Duodenal mucosa (tissue), 2 donors: ENCODE data around the gene KCTD1.

Experiments used
- H3K27ac ChIP-seq: one replicate; pipeline ENCODE4 v1.7.0; 2013; ENCODE audit warnings: low read depth, low read length
- H3K27me3 ChIP-seq, 2 donors: one replicate each; pipeline ENCODE4 v1.7.0; 2013; ENCODE audit warnings: low read length in 2 of 2, control low read depth in 1 of 2; ENCODE audit not compliant: insufficient read depth in 2 of 2, control insufficient read depth in 1 of 2
- H3K36me3 ChIP-seq, 2 donors: one replicate each; pipeline ENCODE4 v1.7.0; 2013; ENCODE audit warnings: low read length in 2 of 2, control low read depth in 1 of 2; ENCODE audit not compliant: insufficient read depth in 2 of 2, control insufficient read depth in 1 of 2
- H3K4me1 ChIP-seq, 2 donors: one replicate each; pipeline ENCODE4 v1.7.0; 2013; ENCODE audit warnings: low read length in 2 of 2, control low read depth in 1 of 2; ENCODE audit not compliant: insufficient read depth in 2 of 2, control insufficient read depth in 1 of 2
- H3K4me3 ChIP-seq, 2 donors: one replicate each; pipeline ENCODE4 v1.7.0; 2013; ENCODE audit warnings: low read length in 2 of 2, low read depth in 1 of 2
- H3K9ac ChIP-seq, 2 donors: one replicate each; pipeline ENCODE4 v1.7.0; 2013; ENCODE audit warnings: low read length in 2 of 2, low read depth in 1 of 2
- H3K9me3 ChIP-seq, 2 donors: one replicate each; pipeline ENCODE4 v1.7.0; 2013; ENCODE audit warnings: low read length in 2 of 2, control low read depth in 1 of 2; ENCODE audit not compliant: control insufficient read depth in 1 of 2

The KCTD1 gene

DNA sequence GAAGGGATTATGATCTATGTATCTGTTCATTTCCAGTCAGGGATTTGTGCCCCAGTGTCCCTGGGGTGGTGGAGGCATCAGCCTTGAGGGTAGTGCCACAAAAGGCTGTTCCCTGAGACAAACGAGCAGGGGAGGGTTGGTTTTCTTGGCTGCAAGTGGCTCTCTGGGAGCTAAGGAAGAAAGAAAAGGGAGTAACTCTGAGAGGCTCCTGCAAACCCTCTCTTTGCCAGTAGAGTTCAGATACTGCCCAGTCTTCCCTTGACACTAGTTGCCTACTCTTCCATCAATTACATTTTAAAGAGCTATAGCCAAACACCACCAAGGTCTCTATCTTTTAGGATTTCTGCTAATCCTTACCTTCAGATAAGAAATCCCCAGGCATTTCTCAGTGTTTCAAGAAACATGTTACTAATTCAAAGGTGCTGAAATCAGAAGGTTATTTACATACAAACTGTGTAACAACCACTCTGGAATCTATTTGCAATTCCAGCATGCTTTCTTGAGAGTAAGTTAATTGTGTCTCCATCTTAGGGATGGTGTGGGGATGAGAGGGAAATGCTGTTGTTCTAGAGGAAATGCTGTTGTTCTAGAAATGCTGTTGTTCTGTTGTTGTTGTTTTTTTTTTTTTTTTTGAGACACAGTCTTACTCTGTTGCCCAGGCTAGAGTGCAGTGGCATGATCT, 18.7 kb upstream of the KCTD1 start:
- Histone ChIP-seq H3K27me3 (no peaks in the 10 kb centered on the region), H3K27ac (no peak overlapping the region), H3K9ac (no peak overlapping the region), H3K9me3 (peaks cover 0 to 5% of the 10 kb centered on the region in 2 donors), H3K36me3 (no peaks in the 10 kb centered on the region), H3K4me3 (no peak overlapping the region), H3K4me1 (peaks cover 3 to 7% of the 10 kb centered on the region in 2 donors)

DNA sequence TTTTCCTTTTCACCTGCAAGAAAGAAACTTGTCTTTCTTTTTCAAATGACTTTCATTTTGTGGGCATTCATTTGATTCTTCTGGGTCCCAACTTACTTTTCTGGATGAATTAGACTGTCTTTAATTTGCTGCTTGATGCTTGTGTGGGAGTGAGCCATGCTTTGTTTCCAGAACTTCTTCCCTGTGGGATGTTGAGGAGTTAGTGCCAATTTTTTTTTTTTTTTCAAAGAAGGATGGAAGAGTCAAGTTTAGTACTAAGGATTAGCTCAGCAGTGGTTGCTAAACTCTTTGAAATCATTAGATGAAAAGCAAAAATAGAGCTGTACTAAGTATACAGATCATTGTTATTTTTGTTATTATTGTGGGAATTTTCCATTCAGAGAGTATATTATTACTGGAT, 17.2 kb upstream of the KCTD1 start:
- H3K4me3 ChIP-seq: no peak overlapping the region
- H3K9ac ChIP-seq: no peak overlapping the region
- H3K27me3 ChIP-seq: no peaks in the 10 kb centered on the region
- no peak overlapping the region for H3K27ac ChIP-seq
- H3K36me3 ChIP-seq: no peaks in the 10 kb centered on the region
- peaks cover 3 to 7% of the 10 kb centered on the region in 2 donors for H3K4me1 ChIP-seq
- peaks cover 0 to 5% of the 10 kb centered on the region in 2 donors for H3K9me3 ChIP-seq

GRCh38 chr18:26563024-26563423, 14.7 kb upstream of the KCTD1 start:
- H3K36me3 ChIP-seq: no peaks in the 10 kb centered on the region
- H3K27me3 ChIP-seq: no peaks in the 10 kb centered on the region
- H3K9me3 ChIP-seq: peaks cover 0 to 5% of the 10 kb centered on the region in 2 donors
- no peaks in the 10 kb centered on the region for H3K4me1 ChIP-seq
- no peak overlapping the region for H3K27ac ChIP-seq
- H3K9ac ChIP-seq: no peak overlapping the region
- no peak overlapping the region for H3K4me3 ChIP-seq

GRCh38 chr18:26562568-26562967, 14.2 kb upstream of the KCTD1 start:
- no peaks in the 10 kb centered on the region for H3K27me3 ChIP-seq
- no peak overlapping the region for H3K4me3 ChIP-seq
- no peaks in the 10 kb centered on the region for H3K4me1 ChIP-seq
- H3K27ac ChIP-seq: no peak overlapping the region
- peaks cover 0 to 5% of the 10 kb centered on the region in 2 donors for H3K9me3 ChIP-seq
- no peaks in the 10 kb centered on the region for H3K36me3 ChIP-seq
- no peak overlapping the region for H3K9ac ChIP-seq

- no peak overlapping the region for H3K4me3 ChIP-seq
- no peak overlapping the region for H3K9ac ChIP-seq
- no peaks in the 10 kb centered on the region for H3K4me1 ChIP-seq
- H3K9me3 ChIP-seq: peaks cover 0 to 5% of the 10 kb centered on the region in 2 donors
- no peaks in the 10 kb centered on the region for H3K27me3 ChIP-seq
- no peak overlapping the region for H3K27ac ChIP-seq
- H3K36me3 ChIP-seq: no peaks in the 10 kb centered on the region
Measured at GRCh38 chr18:26561769-26562168, 13.4 kb upstream of the KCTD1 start.

DNA sequence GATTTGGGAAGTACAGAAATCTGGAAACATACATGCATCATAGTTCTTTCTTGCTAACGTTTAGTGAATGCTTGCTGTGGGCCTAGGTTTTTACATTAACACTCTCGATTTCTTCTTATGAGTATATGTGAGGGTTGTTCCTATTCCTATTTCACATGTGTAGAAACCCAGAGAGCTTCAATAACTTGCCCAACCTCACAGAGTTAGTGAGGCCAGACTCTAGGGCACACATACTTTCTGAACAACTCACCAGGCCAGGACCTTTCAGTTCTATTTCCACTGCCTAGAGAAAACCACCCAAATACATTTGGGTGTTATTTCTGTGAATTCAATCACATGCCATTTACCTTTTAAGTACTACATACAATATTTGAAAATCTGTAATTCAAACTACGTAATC, 8.2 kb upstream of the KCTD1 start:
- Histone ChIP-seq H3K9me3 (no peaks in the 10 kb centered on the region), H3K4me1 (no peaks in the 10 kb centered on the region), H3K4me3 (no peak overlapping the region), H3K27ac (no peak overlapping the region), H3K36me3 (no peaks in the 10 kb centered on the region), H3K27me3 (peaks cover 16 to 19% of the 10 kb centered on the region in 2 donors), H3K9ac (no peak overlapping the region)

DNA sequence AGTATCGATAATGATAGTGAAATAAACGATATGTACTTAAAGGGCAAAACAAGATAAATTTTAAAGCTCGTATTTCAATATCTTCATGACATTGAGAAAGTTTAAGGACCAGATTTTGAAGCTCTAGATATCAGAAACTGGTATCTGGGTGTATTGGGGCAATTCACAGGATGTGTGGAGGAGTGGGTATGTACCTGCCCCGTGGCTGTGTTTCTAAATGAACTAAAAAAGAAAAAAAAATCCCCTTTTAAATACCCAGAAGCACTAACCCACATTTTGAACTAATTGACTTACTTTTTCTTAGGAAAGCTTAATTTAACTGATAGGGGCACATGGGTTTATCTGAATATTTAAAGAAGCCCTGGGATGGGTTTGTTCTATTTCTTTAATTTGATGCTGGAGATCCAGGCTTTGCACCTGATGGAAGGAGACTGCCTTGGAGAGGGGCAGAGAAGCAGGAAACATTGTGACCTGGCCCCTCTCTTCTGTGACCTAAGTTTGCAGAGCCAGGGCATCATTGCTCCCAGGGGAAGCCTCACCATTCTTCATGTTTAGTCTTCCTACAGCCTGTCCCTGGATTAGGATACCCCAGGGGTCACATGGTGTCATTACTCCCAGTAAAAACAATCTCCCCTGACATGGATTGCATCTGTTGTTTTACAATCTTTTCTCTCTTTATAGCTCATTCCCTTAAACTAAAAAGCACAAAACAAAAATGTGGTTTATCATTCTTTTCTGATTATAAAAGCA, 7.6 kb upstream of the KCTD1 start:
- no peak overlapping the region for H3K9ac ChIP-seq
- H3K27me3 ChIP-seq: peaks cover 22 to 25% of the 10 kb centered on the region in 2 donors
- H3K9me3 ChIP-seq: no peaks in the 10 kb centered on the region
- H3K4me1 ChIP-seq: no peaks in the 10 kb centered on the region
- H3K27ac ChIP-seq: no peak overlapping the region
- H3K4me3 ChIP-seq: no peak overlapping the region
- H3K36me3 ChIP-seq: no peaks in the 10 kb centered on the region

DNA sequence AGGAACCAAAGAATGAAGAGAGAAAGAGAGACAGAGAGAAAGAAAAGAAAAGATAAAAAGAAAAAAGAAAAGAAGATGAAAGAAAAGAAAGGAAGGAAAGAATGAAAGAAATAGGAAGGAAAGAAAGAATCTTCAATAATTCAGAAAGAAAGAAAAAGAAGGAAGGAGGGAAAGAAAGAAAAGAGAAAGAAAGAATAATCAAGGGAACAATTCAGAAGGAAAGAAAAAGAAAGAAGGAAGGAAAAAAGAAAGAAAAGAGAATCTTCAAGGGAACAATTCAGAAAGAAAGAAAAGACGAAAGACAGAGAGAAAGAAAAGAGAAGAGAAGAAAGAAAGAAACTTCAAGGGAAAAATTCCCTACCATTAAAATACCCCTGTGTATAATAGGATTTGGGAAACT, 5.6 kb upstream of the KCTD1 start:
- no peak overlapping the region for H3K27ac ChIP-seq
- no peaks in the 10 kb centered on the region for H3K36me3 ChIP-seq
- no peak overlapping the region for H3K9ac ChIP-seq
- H3K27me3 ChIP-seq: peaks cover 35 to 36% of the 10 kb centered on the region in 2 donors
- H3K4me1 ChIP-seq: peaks cover 10 to 11% of the 10 kb centered on the region in 2 donors
- no peaks in the 10 kb centered on the region for H3K9me3 ChIP-seq
- H3K4me3 ChIP-seq: no peak overlapping the region

DNA sequence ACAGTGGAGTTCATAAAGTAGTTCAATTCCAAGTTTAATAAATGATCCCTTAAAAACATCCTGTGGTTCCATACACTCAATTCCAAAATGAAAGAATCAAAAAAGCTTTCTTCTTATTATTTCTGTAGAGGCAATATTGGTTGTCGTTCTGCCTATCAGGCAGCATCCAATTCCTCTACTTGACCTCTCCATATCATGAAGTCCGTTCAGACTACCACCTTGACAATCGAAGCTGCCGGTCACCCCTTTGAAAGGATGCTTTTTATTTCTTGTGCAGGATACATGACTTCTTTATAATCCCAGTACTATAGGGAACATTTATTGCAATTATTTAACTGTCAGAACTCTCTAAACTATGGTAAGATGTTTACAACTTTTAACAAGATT, 3.3 kb upstream of the KCTD1 start:
- Histone ChIP-seq H3K27ac (no peak overlapping the region), H3K36me3 (no peaks in the 10 kb centered on the region), H3K27me3 (peaks cover 35 to 36% of the 10 kb centered on the region in 2 donors), H3K9me3 (no peaks in the 10 kb centered on the region), H3K4me3 (no peak overlapping the region), H3K4me1 (peaks cover 10 to 12% of the 10 kb centered on the region in 2 donors), H3K9ac (no peak overlapping the region)

DNA sequence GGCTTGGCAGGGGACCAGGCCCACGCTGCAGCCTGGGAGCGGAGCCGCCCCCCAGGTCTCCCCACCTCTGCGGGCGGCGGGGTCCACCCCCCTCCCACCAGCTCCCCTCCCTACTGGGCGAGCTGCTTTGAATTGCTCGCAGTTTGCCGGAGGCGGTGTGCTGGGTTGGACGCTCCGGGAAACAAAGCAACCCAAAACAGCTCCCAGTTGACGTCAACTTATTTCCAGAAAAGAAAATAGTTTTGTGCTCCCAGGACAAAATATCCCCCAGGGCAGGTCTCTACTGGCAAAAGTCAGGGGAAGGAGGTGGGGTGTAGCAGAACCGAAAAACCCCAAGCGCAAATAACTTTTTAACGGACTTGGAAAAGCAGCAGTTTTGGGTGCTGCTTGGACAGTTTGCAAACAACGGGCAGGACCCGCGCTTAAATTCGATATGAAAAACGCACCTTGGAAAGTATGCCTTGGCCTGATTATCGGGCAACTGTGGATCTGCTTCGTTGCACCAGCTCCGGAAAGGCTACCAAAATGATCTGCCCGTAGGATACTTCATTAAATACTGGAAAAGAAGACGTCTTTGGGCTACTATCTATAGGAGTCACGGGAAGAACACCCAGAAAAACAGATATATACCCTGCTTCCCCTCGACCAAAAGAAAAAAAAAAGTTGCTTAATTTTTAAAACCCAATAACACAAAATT, 2.8 kb upstream of the KCTD1 start:
- H3K4me1 ChIP-seq: peaks cover 10 to 17% of the 10 kb centered on the region in 2 donors
- H3K27me3 ChIP-seq: peaks cover 35 to 36% of the 10 kb centered on the region in 2 donors
- H3K9me3 ChIP-seq: no peaks in the 10 kb centered on the region
- H3K36me3 ChIP-seq: no peaks in the 10 kb centered on the region
- H3K27ac ChIP-seq: no peak overlapping the region
- peak overlapping the region; percentile 68 to 85 for H3K4me3 ChIP-seq
- H3K9ac ChIP-seq: no peak overlapping the region
